T1000 (cell line): ENCODE data around the gene ASXL1.

ENCODE experiments used
- DNase-seq: peaks from one replicate; lab custom pipeline; 2025; ENCODE audit warnings: mixed read lengths; lab: John Stamatoyannopoulos, UW

The ASXL1 gene

DNA sequence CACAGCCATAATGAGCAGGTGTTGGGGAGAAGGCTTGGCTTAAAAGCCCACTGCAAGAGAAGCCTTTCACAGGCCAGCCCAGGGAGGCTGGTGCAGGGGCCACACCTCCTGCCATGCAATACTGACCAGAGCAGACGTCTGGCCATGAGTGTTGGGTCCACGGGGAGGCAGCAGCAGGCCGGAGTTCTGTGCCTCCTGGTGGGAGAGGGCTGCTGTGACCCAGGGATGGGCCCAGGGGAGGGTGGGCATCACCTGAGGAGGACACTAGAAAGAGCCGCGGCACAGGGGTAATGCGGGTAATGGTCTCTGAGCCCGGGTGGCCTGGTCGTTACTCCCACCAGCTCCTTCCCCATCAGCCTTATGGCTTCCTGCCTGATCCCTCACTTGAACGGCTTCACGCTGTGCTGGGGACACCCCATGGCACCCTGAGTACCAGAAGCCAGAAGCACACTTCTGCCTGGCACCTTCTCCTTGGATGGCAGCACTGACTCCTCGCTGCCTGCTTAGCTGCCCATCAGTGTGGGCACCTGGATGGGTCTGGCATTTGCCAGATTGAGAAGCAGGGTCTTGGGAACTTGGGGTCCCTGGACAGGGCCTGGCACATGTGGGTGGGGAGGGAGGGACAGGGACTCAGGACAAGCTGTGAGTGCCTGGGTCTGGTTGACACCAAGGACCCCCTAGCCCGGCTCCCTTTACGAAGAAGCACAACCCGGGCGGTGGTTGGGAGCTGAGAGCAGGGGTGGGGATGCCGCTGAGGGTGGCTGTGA is 108.8 kb downstream of the ASXL1 start:
- no peak for DNase-seq

DNA sequence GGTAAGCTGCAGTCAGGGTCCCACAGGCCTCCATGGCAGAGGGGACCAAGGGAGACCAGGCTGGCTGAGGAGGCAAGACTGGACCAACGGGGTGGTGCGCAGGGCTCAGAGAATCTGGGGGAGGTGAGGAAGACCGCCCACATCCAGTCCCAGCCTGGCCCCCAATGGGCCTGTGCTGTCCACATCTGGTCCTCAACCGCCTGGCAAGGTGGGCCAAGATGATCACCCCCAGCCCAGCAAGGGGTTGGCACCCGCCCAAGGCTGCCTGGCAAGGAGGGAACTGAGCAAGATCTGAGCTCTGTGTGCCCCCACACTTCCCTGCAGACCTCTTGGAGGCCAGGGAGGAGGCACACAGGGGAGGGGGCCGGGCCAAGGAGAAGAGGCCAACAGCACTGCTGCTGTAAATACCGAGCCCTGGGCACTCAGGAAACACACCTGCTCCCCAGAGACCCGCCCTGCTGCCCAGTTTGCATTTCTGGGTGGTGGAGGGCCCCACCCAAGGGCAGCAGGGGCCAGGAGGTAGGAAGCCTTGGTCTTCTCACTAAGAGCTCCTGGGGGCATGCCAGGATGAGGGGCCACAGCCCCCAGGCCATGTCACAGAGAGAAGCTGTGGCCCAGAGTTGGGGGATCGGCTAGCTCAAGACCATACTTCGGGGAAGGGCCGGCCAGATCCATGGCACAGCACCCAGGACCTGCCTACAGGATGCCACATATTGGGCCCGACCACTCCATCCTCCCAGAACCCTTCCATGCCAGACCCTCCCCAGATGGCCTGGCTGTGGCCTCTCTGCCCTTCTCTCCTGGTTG is 109.6 kb downstream of the ASXL1 start:
- no peak for DNase-seq

DNA sequence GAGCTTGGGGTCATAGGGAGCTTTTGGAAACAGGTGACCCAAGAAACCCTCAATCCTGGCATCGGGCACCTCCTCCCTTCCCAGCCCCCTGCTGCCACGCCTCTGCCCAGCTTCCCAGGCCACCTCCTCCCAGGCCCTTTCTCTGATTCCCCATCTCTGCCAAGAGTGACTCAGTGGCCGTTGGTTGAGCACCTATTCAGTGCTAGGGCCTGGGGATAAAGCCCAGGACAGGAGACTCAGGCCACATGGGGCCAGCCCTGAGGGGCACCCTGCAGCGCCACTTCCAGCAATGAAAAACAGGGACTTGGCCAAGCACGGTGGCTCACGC is 110.1 kb downstream of the ASXL1 start:
- DNase-seq = no peak

DNA sequence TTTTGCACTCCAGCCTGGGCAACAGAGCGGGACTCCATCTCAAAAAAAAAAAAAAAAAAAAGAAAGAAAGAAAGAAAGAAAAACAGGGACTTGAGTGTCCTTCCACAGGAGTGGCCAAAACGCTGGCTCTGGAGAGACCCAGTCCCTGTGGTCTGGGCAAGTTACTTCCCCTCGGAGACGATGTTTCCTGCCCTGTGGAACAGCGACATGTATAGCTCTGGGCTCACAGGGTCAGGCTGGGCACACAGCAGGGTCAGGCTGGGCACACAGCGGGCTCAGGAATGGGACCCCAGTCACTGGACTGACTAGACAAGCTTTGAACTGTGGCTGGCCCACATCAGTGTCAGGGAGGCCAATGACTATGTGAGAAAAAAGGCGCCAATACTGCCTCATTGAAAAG is 110.7 kb downstream of the ASXL1 start:
- no peak for DNase-seq

DNA sequence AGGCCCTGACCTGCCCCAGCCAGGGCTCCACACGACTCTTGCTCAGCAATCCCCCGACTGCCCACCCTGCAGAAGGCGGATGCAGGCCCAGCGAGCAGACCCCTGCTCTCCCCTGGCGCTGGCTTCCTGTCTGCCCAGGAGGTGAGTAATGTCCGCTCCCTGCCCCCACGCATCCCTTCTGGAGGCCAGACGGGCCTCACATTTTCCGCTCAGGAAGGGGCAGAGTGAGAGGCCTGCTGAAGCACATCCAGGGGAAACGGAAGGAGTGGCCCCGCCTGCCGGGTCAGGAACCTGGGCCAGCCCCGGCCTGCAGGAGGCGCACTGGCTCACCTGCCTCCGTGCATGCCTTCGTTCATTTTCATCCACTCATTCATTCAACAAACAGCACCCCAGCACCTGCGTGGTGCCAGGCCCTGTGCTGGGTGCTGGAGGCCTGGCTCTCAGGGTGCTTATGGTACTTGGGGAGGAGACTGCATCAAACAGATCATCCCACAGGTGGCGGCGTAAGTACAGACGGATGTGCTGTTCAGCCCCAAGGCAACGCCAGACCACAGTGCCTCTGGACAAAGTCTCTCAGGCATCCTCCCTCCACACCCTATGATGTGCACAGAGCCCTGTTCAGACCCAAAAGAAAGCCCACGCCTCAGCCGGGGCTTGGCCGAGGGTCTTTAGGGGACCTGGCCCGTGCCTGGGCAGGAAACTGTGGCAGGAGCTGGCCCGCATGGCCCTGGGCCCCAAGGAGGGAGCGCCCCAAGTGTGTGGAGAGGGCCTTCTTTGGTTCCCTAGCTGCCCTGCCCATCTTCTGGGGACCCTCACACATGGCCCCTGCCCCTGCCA is 112.1 kb downstream of the ASXL1 start:
- peak; percentile 21 for DNase-seq

DNA sequence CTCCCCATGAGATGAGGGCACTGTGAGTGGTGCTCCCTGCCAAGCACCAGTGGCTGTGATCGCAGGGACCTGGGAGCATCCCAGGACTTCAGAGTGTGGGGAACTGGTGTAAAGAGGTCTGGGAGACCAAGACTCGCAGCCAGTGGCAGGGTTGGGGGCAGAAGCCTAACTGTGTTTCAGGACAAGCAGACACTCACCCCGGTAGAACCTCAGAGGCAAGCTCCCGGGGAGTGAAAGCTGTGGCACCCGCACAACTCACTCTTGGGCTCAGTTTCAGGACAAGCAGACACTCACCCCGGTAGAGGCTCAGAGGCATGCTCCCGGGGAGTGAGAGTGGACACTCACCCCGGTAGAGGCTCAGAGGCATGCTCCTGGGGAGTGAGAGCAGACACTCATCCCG is 112.8 kb downstream of the ASXL1 start:
- DNase-seq = no peak

DNA sequence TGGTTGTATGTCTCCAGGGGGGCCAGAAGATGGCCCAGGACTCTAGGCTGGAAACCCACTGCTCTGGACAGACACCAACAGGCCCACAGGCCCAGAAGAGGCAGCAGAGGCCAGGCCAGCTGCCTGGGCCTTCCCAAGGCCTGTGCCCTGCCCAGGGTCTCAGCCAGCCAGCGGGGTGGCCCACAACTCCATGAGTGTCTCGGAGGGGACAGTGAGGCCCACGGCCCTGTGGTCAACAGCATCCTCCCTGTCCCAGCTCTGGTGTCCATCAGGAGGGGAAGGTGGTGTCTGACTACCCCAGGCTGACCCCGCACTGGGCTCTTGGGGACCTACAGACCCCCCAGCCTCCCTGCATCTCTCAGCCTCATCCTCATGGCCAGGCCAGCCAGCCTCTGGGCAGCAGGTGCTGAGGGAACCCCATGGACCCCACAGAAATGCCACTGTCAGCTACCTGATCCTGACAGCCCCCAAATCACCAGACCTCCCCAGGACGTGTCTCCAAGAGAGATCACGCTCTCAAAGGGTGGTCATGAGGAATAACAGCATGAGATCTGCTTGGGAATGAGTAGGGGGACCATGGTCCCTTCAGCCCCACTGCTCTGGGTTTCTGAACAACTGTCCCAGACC is 114.6 kb downstream of the ASXL1 start:
- DNase-seq = no peak

DNA sequence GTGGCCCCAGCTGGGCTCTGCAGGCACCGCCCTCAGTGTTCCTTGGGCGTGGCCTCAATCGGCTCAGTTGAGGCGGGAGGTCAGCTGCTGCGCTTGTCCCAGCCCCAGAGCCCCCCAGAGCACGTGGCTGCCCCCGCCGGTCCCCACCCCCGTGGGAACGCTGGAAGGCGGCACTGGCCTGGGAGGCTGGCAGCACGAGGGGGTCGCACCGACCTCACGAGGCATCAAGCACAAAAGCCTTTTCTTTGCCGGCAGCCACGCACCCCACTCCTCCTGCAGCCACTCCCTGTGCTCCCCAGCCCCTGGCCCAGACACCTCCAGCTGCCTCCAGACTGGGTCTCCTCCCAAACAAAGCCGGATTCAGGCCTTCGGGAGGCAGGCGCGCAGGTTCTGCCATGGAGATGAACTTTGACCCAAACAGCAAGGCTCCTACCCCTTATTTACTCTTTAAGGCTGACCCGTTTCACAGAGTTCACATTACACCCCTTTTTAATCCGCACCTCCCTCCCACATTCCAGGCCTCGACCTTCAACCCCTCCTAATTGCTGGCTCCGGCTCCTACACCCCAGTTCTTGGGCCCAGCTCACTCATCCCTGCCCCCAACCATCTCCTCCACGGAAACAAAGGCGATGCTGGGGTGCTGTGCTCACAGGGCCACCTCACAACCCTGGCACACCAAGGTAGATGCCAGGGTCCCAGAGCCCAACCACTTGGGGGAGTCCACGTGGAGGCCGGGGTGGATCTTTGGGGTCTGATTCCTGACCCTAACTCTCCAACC is 115.3 kb downstream of the ASXL1 start:
- DNase-seq = no peak

DNA sequence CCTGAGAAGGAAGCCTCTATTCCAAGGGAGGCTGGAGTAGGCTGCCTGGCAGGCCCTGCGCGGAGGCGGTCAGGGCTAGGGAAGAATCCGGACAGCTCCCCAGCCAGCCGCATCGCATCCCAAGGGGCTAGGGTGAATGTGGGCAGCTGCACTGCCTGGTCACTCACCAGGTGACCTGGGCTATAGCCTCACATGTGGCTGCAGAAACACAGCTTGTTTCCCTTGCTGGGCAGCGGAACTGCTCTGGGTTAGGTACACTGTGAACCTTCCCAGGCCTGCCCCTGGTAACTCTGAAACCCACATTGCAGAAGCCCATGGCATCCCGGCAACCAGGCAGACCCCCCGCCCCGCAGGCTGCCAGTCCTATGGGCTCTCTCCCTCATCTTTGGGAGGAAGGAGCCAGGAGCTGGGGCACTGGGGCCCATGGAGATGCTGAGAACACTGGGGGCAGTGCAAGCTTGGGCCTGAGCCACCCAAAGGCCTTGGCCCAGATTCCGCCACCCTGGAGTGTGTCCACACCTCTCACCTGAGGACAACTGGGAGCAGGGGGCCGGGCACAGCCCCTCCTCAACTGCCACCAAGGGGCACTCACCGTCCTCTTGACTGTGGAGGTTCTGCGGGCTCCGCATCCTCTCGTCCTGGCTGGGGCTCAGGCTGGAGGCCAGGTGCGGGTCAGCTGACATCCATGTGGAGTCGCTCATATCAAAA is 116.0 kb downstream of the ASXL1 start:
- DNase-seq = no peak

DNA sequence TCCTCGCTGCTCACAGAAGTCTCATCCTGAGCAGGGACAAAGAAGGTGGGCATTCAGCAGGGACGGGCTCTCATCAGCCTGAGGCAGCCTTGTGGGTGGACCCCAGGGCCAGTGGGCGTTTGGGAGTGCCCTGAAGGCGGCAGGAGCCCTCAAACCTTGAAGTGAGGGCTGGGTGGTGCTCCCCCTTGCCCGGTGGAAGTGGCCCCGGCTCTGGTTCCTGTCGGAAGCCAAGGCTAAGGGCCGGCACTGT is 116.5 kb downstream of the ASXL1 start:
- no peak for DNase-seq

DNA sequence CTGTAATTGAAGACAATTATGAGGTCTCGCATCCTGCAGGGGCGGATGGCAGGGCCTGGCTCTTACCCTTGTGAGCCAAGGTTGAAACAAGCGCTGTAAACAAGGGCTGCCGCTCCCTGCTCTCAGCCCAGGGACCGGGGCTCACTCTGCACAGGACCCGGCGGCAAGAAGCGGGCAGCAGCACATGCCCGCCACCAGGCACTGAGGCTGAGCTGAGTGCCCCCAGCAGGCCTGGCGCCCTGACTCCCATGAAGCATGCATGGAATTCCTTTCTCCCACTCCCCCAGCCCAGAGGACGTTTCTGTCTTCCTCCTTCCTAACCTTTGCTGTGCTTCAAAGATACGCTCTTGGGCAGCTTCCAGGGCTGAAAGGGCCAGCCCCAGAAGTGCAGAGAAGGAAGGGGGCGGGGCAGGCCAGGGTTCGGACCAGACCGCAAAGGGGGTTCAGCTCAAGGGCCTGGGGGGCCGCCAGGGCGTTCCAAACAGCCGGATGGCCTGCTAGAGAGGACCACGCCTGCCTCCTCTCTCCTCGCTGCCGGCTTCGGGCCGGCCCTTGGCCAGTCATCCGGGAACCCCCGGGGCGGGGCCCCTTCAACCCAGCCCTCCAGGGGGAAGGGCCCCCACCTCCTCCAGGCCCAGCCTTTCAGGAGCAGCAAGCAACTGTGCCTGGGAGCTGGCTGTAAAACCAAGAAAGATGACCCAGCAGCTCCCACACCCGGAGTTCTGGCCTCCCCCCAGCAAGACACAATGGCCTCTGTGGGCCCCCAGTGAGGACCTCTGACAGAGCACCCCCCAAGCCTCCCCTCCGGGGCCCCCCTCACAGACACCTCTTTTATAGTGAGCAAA is 117.1 kb downstream of the ASXL1 start:
- peak; percentile 83 for DNase-seq

DNA sequence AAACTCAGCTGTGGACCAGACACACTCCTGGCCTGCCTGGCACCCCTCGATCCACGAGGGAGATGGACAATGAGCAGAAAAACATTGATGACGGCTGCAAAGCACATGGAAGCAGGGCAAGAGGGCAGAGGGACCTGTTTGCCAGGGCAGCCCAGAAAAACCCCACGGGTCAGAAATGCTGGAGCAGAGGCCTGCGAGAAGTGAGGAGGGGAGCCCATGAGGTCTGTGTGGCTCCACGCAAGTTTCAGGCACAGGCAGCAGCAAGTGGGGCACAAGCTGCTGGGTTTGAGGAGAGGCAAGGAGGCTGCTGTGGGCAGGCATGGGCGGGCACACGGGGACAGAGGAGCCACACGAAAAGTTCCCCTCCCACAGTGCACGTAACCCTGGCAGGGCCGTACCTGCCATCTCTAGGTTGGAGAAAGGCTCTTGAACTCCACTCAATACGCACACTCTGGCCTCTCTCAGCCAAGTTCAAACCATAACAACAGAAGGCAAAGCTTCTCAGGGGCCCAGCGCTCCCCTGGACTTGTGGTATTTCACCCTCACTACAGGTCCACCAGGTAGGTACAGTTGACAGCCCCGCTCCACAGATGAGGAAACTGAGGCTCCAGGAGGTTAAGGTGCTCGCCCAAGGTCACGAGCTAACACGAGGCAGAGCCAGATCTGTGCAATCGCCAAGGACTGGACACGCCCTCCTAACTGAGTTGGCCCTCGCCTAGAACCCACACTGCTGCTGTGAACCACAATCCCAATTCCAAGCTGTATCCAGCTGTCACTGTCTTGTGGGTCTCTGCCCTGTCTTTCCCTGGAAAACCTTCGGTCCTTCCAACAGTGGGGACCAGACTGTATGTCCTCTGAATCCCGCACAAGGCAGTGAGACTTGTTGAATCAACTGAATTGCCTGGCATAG is 118.8 kb downstream of the ASXL1 start:
- no peak for DNase-seq

DNA sequence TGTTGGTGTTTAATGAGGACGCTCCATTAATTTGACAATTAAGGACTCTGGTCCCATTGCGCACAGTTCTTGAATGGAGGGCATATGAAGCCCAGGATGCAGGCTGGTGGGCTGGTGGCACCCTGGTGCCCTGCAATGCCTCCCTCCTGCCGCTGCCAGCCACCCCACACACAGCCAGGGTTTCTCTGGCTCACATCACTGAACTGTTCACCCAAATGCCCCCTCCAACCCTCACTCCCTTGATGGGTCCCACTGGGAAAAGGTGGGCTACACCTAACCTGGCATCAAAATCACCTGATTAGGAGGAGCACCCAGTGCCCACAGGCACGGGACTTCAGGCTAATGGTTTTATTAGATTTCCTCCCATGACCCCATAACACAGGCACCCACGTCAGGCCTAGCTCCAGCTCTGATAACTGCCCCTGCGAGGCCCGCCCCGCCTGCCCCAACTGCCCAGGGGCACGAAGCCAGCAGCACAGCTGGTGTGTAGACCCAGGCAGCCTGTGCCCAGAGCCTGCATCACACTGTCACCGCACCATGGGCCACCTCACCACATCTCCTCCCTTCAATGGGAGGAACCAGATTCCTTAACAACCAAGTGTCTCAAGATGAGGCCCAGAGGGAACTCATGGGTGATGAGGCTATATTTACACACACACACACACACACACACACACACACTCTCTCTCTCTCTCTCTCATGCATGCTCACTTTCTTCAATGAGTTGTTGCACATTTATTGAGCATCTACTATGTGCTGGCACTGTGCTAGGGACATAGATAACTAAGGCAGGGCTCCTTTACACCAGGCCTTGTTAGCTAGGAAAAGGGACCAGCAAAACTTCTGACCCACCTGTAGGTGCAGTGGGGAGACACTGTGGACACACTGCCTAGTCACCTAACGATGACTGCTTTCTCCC is 119.7 kb downstream of the ASXL1 start:
- no peak for DNase-seq

DNA sequence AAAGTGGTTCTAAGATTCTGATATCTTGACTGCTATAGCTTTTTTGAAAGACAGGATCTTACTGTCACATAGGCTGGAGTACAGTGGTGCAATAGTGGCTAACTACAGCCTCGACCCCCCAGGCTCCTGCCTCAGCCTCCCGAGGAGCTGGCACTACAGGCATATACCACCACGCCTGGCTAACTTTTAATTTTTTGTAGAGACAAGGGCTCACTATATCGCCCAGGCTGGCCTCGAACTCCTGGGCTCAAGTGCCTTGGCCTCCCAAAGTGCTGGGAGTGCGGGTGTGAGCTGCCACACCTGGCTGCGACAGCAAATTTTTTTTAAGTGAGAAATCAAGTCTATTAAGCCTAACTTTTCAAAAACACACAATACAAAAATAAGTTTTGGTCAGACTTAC is 120.4 kb downstream of the ASXL1 start:
- DNase-seq = no peak

DNA sequence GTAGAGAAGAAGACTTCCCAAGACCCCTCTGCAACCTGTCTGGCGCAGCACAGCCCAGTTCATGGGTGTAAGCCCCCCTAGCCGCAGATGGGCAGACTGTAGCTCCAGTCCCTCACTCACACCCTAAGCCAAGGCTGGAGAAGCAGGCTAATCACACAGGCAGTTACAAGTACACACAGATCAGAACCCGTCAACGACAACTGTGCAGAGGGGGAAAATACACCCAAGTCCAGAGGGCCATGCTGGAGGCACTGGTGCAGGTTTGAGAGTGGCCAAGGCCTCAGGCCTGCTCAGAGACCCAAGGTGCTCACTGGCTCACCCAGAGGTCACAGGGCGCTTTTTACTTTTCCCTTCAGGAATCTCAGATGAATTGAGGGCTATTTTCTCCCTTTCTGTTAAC is 120.9 kb downstream of the ASXL1 start:
- no peak for DNase-seq

DNA sequence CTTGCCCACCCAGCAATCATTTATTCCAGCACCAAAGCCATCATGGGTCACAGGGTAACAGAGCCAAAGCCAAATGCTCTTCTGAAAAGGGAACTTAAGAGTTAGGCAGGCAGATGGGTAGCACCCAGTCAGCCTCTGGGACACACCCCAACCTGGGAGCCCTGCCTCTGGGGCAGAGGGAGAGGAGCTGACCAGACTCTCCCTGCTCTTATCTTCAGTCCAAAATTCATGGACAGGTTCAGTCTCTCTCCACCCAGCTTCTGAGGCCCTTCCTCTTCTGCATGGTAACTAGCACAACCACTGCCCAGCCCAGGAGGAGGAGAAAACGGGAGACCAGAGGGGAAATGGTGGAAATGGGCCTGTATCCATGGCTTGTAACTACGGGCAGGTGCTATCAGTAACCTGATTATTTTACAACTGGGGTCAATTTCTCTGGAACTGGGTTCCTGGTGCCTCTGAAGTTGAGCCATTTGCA is 121.6 kb downstream of the ASXL1 start:
- DNase-seq = no peak

DNA sequence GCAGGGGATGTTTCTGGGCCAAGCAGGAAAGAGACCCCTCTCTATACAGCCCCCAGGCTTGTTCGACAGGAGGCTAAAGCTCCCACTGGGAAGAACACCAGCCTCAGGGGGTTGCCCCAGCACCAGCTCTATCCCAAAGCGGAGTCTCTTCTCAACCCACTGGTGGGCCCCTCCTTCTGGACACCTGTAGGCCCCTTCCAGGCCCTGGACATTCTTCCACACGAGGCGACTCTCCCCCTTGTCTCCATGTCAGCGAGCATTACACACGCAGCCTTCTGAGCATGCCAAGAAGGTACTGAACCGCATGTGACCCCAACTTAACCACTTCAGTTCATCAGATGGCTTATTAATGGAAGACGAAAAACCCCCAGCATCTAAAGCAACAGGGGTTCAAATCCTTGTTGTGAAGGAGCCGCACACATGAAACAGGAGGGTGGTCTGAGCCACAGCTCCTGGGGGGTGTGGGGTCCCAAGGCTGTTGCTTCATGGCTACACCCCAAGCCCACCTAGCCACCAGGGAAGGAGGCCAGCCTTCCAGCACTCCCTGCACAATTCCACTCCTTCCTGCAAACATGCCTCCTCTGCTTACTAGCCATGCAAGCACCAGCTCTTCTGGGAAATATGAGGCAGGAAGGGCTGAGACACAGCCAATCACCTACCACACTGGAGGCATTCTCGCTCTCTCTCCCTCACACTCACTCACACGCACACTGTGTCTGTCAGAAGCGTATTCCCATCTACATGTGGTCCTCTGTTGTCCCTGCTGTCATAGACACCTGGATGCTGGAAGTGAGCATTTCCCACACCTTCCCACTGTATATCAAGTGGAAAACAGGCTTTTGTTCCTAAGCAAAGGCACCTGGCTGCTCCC is 122.5 kb downstream of the ASXL1 start:
- DNase-seq = no peak
